ENCODE measurements around the gene SKP1.
"Not testable (repeated sequence)": the region's sequence is repeated elsewhere in the genome, so short reads cannot be mapped to it uniquely, and the experiment has no call there.

DNA sequence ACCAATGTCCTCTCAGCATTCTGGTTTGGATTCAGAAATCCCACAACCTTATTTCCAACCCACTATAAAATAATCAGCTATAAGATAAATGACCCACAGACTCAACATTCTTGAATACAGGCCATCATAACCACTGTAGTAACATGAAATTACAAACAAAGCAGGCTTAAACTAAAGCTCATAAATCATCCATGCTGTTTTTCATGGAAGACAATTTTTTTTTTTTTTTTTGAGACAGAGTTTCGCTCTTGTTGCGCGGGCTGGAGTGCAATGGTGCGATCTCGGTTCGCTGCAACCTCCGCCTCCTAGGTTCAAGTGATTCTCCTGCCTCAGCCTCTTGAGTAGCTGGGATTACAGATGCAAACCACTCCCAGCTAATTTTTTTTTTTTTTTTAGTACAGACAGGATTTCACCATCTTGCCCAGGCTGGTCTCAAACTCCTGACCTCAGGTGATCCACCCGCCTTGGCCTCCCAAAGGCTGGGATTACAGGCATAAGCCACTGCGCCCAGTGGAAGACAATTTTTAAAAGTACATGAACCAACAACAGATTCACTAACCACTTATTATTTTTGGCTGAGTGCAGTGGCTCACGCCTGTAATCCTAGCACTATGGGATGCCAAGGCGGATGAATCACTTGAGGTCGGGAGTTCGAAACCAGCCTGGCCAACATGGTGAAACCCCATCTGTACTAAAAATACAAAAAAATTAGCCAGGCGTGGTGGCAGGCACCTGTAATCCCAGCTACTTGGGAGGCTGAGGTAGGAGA, 34.7 kb upstream of the SKP1 start:
- TF ChIP-seq, protein P1, sequence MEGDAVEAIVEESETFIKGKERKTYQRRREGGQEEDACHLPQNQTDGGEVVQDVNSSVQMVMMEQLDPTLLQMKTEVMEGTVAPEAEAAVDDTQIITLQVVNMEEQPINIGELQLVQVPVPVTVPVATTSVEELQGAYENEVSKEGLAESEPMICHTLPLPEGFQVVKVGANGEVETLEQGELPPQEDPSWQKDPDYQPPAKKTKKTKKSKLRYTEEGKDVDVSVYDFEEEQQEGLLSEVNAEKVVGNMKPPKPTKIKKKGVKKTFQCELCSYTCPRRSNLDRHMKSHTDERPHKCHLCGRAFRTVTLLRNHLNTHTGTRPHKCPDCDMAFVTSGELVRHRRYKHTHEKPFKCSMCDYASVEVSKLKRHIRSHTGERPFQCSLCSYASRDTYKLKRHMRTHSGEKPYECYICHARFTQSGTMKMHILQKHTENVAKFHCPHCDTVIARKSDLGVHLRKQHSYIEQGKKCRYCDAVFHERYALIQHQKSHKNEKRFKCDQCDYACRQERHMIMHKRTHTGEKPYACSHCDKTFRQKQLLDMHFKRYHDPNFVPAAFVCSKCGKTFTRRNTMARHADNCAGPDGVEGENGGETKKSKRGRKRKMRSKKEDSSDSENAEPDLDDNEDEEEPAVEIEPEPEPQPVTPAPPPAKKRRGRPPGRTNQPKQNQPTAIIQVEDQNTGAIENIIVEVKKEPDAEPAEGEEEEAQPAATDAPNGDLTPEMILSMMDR (IDR thresholded peaks at IDR 0.05; ENCODE audit: low read length) = not testable (repeated sequence)
- TF ChIP-seq EZH2phosphoT487 (IDR thresholded peaks at IDR 0.05; ENCODE audit: low read length); EZH2 (optimal IDR thresholded peaks at IDR 0.05; ENCODE audit: low read depth, low read length): not testable (repeated sequence)

Measured in MM.1S (cell line).